DLD1 (cell line): ENCODE measurements around the gene ROR1.

Source experiments
- in situ Hi-C: cut with HindIII; loops from 2 replicates; pipeline ENCODE4 v1.10.0; 2017; ENCODE audit warnings: low sequenced_read_pairs

The ROR1 gene

DNA sequence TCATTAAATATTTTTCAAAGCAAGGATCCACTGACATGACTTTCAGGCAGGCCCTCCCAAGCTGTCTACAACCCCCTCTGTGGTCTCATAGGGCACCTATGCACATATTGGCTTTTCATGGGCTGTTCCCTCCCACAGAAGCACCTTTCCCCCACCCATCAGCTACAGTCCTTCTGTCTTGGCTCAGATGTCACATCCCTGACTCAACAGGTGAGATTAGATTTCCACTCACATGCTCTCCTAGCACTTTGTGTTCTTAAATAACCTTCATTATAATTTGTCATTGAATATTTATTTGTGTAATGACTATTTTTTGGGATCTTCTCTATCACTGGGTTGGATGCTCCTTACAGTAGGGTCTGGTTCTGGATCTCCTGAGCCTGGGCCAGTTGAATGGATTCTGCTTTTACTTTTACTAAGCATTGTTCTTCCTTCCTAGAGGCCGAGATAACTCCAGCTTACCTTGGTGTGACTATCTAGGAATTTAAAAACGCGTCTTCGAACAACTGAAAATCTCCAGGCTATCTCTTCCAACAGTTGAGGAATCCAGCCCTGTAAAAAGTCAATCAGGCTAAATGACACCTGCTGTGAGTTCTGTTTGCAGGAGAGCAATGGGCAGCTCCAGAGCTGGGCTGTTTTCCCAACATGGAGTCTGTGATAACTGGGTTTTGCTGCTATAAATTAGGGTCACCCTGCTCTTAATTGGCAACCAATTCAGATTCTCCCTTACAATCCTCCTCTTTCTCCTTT lies 16.2 kb downstream of the ROR1 start:
- in situ Hi-C loops: no loop called here

DNA sequence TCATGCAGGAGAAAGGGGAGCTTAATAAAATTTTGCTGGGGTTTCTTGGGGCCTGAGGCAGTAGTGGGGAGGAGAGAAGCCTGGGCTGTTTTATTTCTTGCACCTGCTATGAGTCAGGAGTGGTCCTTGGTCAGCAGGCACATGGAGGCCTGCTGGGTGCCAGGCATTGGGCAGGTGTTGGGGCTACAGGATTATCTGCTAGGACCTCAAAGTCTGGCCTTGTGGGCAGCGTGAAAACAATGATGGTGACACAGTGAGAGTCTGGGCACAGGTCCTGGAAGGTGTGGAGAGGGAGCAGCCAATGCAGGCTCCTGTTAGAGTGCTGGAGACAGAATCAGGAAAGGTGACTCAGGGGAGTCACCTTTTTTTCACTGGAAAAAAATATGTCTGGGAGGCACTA lies 17.2 kb downstream of the ROR1 start:
- in situ Hi-C loops: no loop called here

DNA sequence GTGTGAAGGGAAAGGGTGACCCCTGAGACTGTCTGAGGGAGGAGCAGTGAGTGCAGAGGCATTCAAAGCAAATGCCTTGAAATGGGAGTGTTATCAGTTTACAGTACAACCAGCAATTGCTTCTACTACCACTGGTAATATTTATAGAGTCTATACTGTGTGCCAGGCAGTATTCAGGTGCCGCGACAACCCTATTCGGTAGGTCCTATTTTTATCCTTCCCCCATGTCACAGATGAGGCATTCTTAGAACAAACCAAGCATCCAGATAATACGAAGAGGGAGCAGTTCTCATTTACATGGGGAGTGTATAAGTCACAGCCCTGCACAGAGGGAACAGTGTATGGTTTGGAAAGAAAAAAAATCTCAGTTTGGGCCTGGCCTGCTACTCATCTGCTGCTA lies 18.3 kb downstream of the ROR1 start:
- in situ Hi-C loops: no loop called here

- in situ Hi-C loops: no loop called here
These were observed 20.0 kb downstream of the ROR1 start for GRCh38 chr1:63793741-63794240.

GRCh38 chr1:63794354-63794753 lies 20.5 kb downstream of the ROR1 start:
- in situ Hi-C loops: no loop called here

- in situ Hi-C loops: no loop called here
These were observed 21.1 kb downstream of the ROR1 start for GRCh38 chr1:63794939-63795378.

DNA sequence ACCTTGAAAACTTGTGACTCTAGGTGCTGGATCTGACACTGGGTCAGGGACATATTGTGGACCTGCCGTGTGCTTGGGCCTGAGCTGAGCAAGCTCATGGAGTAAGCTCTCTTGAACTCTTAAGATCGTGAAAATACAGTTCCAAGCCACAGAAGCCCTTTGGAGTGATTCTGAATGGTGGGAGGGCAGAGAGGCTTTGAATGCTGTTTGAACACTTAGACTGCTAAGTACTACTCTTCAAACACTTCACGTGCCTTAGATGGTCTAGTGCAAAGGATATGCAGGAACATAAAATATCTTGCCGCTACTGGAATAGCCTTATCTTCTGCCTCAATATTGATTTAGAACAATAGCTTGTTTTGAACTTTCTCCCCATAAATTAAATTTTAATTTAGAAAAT lies 21.6 kb downstream of the ROR1 start:
- in situ Hi-C loops: no loop called here

- in situ Hi-C loops: no loop called here
These were observed 23.4 kb downstream of the ROR1 start for GRCh38 chr1:63797056-63797726.

DNA sequence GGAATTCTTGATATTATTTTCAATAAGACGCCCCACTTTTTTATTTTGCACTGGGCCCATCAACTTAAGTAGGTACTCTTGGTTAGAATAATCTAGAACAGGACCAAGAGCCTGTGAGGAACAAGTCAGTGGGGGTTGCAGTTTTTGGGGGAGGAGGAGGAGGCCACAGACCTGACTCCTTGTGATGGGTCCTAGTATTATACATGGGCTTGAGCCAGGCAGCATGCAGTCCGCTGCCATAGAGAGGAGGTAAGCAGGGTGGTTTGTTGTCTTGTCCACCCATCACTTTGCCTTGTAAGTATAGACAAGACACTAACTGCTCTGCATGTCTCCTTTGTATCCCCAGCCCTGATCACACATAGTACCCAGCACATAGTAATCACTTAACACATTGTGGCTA lies 24.5 kb downstream of the ROR1 start:
- in situ Hi-C loops: no loop called here

DNA sequence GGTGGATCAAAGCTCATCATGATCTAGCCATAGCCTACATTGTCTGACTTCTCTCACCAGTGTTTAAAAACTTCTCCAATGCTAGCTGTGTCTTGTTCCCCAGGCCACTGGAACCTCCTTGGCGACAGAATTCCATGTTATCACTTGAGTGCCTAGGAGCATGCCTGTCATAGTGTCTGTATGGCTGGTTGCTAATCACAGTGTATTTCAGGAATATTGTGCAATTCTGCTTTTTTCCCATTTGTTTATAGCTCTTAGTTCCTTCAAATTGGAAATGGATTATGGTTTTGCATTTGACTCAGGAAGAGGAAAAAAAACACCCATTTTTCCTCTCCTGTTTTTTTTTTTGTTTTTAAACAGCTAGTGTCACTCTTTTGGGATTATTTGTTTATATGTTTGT lies 25.5 kb downstream of the ROR1 start:
- in situ Hi-C loops: no loop called here

DNA sequence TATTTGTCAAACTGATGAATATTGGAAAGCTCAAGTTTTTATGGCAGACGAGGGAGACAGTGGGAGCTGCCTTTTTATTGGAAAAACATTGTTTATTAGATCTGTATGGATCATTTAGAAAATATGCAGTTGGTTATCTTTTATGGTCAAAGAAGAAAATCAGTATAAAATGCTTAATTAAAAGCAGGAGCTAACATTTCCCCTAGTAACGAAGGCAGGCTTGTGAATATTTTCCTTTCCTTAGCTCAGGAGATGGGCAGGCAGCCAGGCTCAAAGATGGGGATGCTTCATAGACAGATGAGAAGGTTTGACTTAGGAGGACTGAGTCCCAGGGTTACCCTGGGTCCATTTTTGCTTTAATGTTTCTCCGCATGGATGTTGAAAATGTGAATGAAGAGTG lies 26.0 kb downstream of the ROR1 start:
- in situ Hi-C loops: no loop called here

DNA sequence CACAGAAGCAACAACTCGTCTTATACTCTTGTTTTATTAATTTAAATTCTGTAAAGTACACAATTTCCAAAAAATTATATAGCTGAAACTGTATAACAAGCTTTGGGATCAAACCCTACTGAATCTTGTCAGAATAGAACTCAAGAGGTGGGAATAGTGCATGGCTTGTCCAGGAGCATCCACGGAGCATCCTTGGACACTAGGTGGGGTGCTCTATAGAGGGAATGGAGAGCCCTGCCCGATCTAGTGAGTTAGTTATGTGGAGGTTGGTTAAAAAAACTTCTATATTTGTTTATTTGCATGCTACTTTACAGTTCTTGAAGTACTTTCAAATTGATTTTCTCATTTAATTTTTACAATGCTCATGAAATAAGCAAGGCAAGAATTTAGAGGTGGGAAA lies 28.3 kb downstream of the ROR1 start:
- in situ Hi-C loops: no loop called here

GRCh38 chr1:63804829-63805484 lies 31.1 kb downstream of the ROR1 start:
- in situ Hi-C loops: no loop called here

- in situ Hi-C loops: no loop called here
These were observed 33.2 kb downstream of the ROR1 start for GRCh38 chr1:63807046-63807445.

- in situ Hi-C loops: loop anchor here (10.0 kb wide), 1 partner anchor 54 kb away; no protein-coding TSS in a partner anchor
These were observed 37.2 kb downstream of the ROR1 start for GRCh38 chr1:63810936-63811469.

GRCh38 chr1:63812071-63812700 lies 38.4 kb downstream of the ROR1 start:
- in situ Hi-C loops: loop anchor here (10.0 kb wide), 1 partner anchor 53 kb away; no protein-coding TSS in a partner anchor

GRCh38 chr1:63813829-63814277 lies 40.0 kb downstream of the ROR1 start:
- in situ Hi-C loops: loop anchor here (10.0 kb wide), 1 partner anchor 51 kb away; no protein-coding TSS in a partner anchor

- in situ Hi-C loops: loop anchor here (10.0 kb wide), 1 partner anchor 48 kb away; no protein-coding TSS in a partner anchor
These were observed 42.5 kb downstream of the ROR1 start for GRCh38 chr1:63816217-63816815.

- in situ Hi-C loops: loop anchor here (10.0 kb wide), 1 partner anchor 48 kb away; no protein-coding TSS in a partner anchor
These were observed 43.4 kb downstream of the ROR1 start for GRCh38 chr1:63817152-63817667.

- in situ Hi-C loops: loop anchor here (10.0 kb wide), 1 partner anchor 47 kb away; no protein-coding TSS in a partner anchor
These were observed 43.9 kb downstream of the ROR1 start for GRCh38 chr1:63817700-63818099.
